Upper lobe of left lung (tissue), 4 donors: ENCODE measurements around the gene ADGRV1.

Experiments
- CTCF ChIP-seq, 6 experiments: fragments of 450-650 bp in 4 of 6; fragments of 200-600 bp in 2 of 6; sonication (generic) in 2 of 6; IDR thresholded peaks; one replicate each; pipeline ENCODE4 v1.5.1; 2016 to 2019; ENCODE audit warnings: antibody characterized with exemption in 6 of 6
- EP300 ChIP-seq, 4 donors: sonication (generic); formaldehyde crosslinking; IDR thresholded peaks; one replicate each; pipeline ENCODE4 v1.5.1; 2017; ENCODE audit warnings: antibody characterized with exemption in 4 of 4, control low read depth in 2 of 4
- POLR2AphosphoS5 ChIP-seq, 2 donors: sonication (generic); formaldehyde crosslinking; IDR thresholded peaks; one replicate each; pipeline ENCODE4 v1.5.1; 2017; ENCODE audit warnings: antibody characterized with exemption in 2 of 2

- TF ChIP-seq CTCF (IDR thresholded peaks at IDR 0.05) (no peak), POLR2AphosphoS5 (IDR thresholded peaks at IDR 0.05) (no peak), EP300 (IDR thresholded peaks at IDR 0.05) (no peak)
These were observed 342.7 kb downstream of the ADGRV1 start for GRCh38 chr5:90901261-90901660.
